ENCODE data around the gene TNFSF11. TPM values are rescaled to one million over a fixed set of nuclear protein-coding genes. Genes with fewer than 3 reads are reported as not detected.
A peak's percentile ranks its signal among the peaks of the same experiment; 100 is the strongest.
"Not testable (repeated sequence)": the region's sequence is repeated elsewhere in the genome, so short reads cannot be mapped to it uniquely, and the experiment has no call there.

TNFSF11 gene
- total RNA-seq, 1 experiment from 2014 or later = 0.14 TPM

DNA sequence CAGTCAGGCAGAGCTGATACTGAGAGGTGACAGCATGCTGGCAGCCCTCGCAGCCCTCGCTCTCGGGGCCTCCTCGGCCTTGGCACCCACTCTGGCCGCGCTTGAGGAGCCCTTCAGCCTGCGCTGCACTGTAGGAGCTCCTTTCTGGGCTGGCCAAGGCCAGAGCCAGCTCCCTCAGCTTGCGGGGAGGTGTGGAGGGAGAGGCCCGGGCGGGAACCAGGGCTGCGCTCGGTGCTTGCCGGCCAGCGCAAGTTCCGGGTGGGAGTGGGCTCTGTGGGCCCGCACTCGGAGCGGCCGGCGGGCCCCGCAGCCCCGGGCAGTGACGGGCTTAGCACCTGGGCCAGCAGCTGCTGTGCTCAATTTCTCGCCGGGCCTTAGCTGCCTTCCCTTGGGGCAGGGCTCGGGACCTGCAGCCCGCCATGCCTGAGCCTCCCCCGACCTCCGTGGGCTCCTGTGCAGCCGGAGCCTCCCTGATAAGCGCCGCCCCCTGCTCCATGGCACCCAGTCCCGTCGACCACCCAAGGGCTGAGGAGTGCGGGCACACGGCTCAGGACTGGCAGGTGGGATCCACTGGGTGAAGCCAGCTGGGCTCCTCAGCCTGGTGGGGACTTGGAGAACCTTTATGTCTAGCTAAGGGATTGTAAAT lies 14.3 kb upstream of the TNFSF11 start:
- DNase-seq (ENCODE audit: low read depth) = not testable (repeated sequence)

DNA sequence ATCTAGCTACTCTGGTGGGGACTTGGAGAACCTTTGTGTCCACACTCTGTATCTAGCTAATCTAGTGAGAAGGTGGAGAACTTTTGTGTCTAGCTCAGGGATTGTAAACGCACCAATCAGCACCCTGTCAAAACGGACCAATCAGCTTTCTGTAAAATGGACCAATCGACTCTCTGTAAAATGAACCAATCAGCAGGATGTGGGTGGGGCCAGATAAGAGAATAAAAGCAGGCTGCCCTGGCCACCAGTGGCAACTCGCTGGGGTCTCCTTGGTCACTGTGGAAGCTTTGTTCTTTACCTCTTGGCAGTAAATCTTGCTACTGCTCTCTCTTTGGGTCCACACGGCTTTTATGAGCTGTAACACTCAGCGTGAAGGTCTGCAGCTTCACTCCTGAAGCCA lies 13.6 kb upstream of the TNFSF11 start:
- not testable (repeated sequence) for DNase-seq (ENCODE audit: low read depth)

DNA sequence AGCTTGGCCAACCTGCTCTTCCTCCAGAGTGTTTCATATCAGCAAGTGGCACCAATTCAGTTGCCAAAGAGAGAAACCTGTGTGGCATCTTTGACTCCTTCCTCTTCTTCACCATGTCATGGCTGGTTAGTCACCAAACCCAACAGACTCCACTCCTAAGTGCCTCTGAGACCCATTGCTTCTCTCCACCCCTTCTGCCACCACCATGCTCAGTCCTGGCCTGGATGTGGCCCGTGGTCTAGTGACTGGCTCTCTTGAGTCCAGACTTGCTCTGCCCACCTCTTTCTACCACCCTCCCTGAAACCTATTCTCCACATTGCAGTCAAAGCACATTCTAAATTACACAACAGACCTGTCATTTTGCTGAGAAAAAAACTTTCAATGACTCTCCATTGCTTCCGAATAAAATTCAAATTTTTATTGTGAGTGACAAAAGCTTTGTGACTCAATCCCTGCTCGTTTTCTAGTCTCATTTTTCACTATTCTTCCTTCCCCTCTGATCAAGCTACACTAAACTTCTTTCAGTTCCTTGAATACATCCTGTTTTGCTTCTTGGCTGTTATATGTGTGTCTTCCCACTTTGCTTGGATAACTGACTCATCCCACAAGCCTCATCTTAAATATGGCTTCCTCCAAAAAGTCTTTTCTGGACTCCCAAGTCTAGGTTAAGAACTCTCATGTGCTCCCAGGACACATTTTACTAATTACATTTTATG lies 12.0 kb upstream of the TNFSF11 start:
- peak; percentile 47 for DNase-seq (ENCODE audit: low read depth)

DNA sequence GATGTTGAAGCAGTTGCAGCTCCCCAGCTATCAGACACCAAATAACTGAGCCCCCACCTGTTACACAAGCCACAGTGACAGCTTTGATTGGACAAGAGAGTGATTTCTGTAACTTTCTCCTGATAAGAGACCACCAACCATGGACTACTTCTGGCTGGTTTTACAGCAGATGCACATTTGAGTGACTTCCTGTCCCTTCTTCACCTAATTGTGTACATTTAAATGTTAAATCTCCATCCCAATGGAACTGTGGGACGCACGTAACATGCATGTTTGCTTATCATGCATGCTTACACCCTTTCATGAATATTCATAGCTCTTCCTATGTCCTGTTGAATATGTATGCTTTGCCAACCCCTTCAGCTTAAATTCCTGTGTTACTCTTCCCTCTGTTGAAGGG lies 6.0 kb upstream of the TNFSF11 start:
- no peak for DNase-seq (ENCODE audit: low read depth)

DNA sequence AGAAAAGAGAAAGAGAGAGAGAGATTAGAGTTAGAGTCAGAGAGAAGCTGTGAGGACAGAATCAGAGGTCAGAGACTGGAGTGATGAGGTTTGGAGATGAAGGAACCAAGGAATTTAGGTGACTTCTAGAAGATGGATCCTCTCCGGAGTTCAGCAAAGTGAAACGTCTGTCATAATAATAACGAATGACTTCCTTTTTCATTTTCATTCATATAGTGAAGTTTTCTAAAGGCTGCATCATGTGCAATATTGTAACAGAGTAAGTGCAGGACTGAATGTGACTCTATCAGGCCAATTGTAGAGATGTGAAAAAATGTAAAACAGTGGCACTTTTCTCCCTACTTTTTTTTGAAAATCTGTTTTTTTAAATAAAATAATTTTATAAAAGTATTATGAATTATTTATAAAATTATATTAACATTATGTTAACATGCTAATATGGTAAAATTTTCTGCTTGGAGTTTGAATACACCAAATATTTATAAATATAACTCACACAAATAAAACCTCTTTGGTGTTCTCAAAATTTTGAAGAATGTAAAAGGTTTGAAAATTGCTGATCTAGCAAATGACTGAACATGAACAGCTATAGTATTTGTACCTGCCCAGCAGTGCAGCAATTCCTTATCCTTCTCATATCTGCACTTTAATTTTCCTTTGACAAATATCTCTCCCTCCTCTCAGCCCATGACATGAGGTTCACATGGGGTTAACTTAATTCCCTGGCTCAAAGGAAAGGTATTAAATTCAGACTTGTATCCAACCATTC lies 4.2 kb upstream of the TNFSF11 start:
- no peak for DNase-seq (ENCODE audit: low read depth)

DNA sequence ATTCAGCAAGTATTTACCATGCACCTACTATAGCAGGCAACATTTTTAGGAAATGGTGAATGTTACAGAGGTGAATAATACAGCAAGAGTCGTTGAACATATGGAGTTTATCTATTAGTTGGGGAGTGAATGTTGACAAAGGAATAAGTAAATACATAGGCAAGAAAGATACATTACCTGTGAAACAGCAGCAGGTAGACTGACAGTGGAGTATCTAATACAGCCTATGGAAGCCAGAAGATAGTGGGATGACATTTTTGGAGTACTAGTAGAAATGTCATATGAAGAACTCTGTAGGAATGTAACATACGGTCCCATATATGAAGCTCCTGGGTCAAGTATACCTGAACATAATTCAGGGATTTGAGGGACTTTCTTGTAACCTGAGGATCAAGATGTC lies 2.1 kb upstream of the TNFSF11 start:
- no peak for DNase-seq (ENCODE audit: low read depth)

DNA sequence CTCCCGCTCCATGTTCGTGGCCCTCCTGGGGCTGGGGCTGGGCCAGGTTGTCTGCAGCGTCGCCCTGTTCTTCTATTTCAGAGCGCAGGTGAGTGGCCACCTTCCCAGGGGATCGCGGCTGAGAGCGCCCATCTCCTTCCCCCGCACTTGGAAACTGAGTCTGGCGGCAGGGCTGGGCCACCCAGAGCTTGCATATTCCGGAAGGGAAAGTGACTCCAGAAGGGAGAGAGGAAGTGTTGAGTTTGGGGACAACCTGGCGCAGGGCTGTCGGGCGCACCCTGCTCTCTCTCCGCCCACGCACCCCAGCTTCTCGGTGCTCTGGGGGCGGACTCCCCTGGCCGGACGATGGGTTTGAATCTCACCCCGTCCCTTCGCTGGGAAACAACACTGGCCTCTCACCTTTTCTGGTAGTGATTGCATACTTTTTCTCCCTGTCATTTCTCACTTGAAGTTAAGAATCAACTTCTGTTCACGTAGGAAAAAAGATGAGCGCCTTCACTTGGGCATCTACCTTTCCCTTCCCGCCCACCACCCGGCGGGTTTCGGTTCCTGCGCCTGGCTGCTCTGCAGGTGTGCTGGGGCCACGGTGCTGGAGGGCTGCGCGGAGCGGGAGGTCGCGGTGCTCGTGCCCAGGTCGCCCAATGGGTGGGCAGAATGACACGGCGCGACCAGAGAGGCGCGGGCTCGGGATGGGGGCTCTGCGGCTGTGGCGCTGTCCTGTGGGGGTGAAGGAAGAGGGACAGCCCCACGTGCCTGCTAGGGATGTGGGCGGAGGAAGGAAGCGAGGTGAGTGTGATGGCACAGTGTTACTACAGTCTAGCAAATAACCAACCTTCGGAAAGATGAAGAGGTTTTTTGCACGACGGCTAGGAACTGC lies 721 bp downstream of the TNFSF11 start:
- no peak for DNase-seq (ENCODE audit: low read depth)

DNA sequence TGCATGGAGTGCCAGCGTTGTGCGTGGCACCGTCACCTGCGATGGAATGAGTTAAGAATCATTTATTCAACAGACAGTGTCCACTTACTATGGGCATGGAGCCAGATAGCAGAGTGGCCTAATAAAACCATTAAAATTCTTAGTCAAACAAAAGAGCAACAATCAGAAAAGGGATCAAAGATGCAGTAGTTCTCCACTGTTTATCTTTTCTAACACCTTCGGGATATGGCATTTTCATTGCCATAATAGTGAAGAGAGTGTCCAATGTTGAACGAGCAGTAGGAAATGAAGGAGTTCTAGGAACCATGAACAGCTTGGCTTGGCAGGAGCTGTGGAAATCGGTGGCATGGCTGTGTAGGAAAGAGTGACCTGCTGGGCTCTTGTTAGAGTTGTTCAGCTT lies 2.0 kb downstream of the TNFSF11 start:
- DNase-seq (ENCODE audit: low read depth) = no peak

DNA sequence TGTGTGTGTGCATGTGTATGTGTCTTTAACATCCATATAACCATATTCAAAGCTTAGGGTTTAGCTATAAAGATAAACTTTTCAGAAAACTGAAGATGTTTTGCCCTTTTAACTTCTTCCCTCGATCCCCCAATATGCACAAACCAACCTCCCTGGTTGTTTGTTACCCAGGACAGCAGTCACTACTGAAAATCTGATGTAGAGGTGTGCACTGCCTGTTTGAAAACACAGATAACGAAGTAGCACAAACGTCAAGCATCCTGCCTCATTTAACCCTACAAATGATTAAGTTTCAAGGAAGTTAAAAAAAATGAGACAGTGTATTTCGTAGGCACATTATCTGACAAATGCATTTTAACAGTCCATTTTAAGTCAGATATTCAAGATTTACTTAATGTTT lies 3.6 kb downstream of the TNFSF11 start:
- DNase-seq (ENCODE audit: low read depth) = no peak

DNA sequence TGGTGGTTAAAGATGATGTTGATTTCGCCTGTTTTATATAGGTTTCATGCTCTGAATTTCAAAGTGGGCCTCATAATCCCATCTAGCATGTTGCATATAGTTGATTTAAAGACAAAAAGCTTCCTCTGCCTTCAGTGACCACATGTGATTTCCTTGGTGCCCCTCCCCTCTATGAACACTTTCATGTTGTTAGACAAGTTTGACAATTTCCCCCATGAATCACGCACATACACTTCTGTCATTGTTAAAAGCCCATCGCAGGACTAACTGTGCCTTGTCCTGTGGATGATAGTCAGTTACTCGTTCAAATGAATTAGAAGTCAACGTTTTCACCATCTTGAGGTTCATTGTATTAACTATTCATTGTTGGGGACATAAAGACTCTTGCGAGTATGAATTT lies 6.7 kb downstream of the TNFSF11 start:
- no peak for DNase-seq (ENCODE audit: low read depth)

DNA sequence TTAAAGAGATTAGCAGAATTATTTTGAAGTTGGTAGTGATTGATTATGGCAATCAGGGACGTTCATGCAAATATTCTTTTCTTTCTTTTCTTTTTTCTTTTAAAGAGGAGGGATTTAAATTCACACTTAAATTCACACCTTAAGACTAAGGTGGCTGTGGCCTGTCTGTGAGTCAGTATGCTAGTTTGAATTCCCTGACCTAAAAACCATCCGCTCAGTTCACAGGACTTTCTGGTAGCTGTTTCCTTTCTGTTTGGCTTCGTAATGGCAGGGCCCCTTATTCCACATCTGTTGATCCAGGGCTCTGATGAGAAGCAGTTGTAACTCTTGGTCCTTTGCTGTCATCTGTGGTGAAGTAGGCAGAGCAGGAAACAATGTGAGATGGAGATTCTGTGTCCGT lies 7.5 kb downstream of the TNFSF11 start:
- no peak for DNase-seq (ENCODE audit: low read depth)

DNA sequence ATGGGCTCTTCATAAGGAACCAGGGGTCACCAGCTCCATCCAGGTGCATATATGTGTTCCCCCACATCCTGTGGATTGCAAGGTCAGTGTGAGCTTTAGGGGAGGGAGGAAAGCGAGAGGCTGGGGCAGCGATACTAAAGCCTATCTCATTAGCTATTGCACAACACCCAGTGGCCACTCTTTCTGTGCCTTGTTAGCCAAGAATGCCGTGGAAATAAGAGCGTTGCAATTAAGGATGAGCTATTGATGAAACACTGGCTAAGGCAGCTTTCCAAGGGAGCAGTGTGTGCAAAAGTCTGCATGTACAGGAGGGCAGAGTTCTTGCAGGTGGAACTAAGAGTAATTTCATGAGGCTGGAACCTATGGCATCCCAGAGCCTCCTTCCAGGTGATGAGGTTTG lies 17.6 kb downstream of the TNFSF11 start:
- DNase-seq (ENCODE audit: low read depth) = no peak

DNA sequence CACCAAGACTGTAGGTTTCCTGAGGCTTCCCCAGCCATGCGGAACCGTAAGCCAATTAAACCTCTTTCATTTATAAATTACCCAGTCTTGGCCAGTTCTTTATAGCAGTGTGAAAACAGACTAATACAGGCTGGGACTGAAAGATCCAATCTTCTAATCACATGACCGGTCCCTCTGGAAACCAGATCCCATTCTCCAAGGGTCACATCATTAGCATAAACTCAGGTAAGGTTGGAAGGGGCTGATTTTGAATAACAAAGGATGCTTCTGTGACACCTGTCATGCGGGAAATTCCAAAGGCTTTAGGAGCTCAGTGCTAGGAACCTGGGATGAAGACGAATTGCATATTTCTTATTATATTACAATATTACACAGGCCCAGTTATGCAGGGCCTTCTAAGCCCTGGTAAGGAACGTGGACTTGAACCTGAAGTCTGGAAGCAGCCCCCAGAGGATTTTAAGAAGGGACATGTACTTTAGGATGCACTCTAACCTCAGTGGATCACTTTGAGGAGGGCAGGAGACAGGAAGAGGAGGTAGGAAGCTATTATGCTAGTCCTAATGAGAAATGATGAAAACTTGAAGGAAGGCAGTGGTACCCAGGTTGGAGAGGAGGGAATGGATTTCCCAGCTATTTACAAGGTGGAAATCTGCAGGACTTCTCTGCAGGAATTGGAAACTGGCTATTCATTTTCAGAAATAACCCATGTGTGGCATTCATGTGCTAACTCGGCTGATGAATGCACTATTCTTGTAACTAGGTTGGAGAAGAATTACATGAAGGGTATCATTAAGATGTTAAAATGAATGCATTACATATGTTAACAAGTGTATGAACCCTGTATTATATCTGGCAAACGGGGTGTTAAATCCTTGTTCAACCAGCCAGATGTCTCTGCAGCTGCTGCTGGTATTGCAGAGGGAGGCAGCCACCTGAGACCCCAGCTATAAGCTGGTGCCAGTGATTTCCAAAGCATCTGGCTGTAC lies 19.3 kb downstream of the TNFSF11 start:
- DNase-seq (ENCODE audit: low read depth) = no peak

DNA sequence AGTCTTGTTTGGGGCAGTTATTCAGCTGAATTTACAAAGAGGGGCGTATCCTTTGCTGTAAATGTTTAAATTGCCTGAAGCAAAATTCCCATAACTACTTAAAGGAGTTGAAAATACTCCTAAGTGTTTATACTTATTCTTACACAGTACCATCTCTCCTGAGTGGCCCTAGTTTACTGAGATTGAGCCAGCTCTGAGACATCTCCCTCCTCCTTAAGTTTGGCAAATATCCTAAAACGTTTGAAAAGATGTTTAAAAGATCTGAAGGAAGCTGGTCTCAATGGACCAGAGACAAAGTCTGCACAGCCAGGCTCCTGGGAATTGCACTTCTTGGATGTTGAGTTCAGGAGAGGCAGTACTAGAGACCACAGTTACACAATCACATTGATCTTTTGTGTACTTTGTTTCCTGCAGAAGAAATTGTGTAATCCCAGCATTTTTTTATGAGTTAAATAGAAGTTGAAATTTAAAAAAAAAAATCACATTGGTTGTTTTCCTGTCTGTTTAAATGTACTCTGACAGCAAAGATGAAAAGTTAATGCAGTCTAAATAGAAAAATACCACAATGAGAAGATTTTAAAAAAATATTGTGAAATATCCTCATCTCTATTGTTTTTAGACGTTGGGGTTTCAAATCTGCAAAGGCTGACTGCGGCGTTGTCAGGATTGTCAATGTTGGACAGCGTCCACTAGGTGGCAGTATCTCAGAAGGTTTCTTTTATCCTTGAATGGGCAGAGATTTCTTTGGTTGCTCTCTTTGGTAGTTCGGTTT lies 20.7 kb downstream of the TNFSF11 start:
- peak; percentile 70 for DNase-seq (ENCODE audit: low read depth)

DNA sequence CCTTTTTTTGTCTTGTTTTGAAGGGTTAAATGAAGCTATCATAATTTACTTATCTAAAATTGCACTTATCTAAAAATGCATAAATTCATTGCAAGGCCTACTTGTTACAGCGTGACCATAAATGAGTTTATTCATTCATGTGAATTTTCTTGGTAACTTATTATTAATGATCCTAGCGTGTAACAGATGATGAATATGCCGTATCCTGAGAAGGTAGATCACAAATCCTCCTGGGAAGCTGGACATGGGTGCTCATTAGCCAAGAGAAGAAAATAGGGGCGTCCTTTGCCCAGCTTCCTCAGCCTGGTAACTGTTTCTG lies 21.3 kb downstream of the TNFSF11 start:
- DNase-seq (ENCODE audit: low read depth) = no peak

DNA sequence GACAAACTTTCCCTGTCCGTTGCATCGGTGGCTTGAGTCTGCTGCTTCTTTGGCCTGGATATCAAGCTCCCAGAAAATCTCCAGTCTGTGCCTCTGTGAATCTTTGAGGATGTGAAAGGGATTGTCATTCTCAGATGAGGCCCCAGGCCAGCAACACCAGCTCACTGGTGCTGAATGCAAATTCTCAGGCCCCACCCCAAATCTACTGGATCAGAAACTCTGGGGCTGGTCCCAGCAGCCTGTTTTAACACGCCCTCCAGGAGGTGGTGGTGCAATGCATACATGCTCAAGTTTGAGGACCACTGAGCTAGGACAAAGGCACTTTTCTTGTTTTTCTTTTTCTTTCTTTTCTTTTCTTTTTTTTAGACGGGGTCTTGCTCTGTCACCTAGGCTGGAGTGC lies 23.6 kb downstream of the TNFSF11 start:
- no peak for DNase-seq (ENCODE audit: low read depth)

DNA sequence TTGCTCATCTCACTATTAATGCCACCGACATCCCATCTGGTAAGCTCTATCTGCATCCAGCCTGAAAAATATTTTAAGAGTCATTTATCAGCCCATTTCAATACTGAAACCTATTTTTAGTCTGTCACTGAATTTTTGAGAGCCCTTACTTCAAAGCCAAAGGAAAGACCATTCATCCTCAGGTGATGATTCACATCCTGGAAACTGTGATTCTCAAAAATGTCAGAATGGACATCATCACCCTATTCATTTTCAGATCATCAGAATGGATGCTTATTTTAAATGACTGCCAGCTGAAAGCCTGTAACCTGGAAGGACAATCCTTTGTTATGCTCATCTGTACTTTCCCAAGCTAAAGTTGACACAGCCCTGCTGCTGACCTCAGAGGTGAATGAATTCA lies 27.0 kb downstream of the TNFSF11 start:
- DNase-seq (ENCODE audit: low read depth) = peak; percentile 83

DNA sequence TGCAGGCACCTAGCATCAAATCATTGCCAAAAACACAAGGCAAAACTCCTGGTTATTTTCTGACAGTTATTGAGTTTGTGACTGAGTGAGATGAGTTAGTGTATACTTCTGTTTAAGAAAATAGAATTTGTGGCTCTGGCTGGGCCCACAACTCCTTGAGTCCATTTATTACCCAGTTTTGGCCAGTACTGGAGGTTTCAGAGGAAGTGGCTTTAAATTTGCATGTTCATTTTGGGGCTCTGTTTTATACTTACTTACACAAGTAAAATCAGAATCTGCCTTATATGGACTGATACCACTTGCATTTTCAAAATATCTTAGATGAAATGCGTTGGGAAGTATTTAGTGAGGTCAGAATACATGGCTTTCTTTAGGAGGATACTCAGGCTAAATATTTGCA lies 29.0 kb downstream of the TNFSF11 start:
- no peak for DNase-seq (ENCODE audit: low read depth)

DNA sequence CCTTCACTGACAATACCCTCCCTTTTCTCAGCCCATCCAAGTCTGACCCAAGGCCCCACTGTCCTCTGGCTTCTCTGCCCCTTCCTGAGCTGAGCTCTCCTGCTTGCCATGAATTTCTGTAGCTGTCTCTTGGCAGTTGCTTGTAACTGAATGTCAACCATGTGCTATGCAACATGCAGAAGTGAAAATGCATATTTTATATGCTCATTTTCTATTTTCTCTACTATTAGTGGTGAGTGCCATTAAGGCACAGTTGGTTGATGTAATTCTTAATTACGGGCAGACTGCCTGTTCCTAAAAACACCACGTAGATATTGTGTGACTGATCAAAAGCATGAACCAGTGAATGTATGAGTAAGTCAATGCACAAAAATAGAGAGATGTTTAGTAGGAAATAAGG lies 29.6 kb downstream of the TNFSF11 start:
- no peak for DNase-seq (ENCODE audit: low read depth)

DNA sequence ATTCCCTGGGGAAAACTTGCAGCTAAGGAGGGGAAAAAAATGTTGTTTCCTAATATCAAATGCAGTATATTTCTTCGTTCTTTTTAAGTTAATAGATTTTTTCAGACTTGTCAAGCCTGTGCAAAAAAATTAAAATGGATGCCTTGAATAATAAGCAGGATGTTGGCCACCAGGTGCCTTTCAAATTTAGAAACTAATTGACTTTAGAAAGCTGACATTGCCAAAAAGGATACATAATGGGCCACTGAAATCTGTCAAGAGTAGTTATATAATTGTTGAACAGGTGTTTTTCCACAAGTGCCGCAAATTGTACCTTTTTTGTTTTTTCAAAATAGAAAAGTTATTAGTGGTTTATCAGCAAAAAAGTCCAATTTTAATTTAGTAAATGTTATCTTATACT lies 33.6 kb downstream of the TNFSF11 start:
- no peak for DNase-seq (ENCODE audit: low read depth)
